ENCODE results near the gene MKX.

- TF ChIP-seq CTCF (IDR thresholded peaks at IDR 0.05) (no peak), POLR2AphosphoS5 (IDR thresholded peaks at IDR 0.05; ENCODE audit: insufficient read depth in 1 of 2, low read depth in 1 of 2) (no peak)
Observed at GRCh38 chr10:27654284-27654683, 91.3 kb downstream of the MKX start.
